ENCODE data around the gene OR13J1. TPM values are rescaled to one million over a fixed set of nuclear protein-coding genes. Genes with fewer than 3 reads are reported as not detected.

Gene OR13J1
- total RNA-seq, 3 donors from 2014 or later: not detected

GRCh38 chr9:35844628-35845270 is 25.5 kb downstream of the OR13J1 start:
- no peak for TF ChIP-seq POLR2A (IDR thresholded peaks at IDR 0.05)
- TF ChIP-seq POLR2AphosphoS5 (IDR thresholded peaks at IDR 0.05): no peak
- TF ChIP-seq CTCF (IDR thresholded peaks at IDR 0.05): no peak
- Histone ChIP-seq H3K4me1 (peaks cover 5 to 7% of the 10 kb centered on the region in 2 donors), H3K27ac (peak overlapping the region; percentile 53 to 68), H3K27me3 (no peaks in the 10 kb centered on the region), H3K36me3 (no peaks in the 10 kb centered on the region), H3K9me3 (no peaks in the 10 kb centered on the region), H3K4me3 (no peak overlapping the region)
- intact Hi-C loops (cut with DNase I; ENCODE audit: low total_unique reads): no loop called here
- peak in 1 of 2 donors; percentile 49 for DNase-seq (ENCODE audit: low spot score in 2 of 2)

- Histone ChIP-seq H3K4me1 (peaks cover 5 to 7% of the 10 kb centered on the region in 2 donors), H3K4me3 (no peak overlapping the region), H3K27me3 (no peaks in the 10 kb centered on the region), H3K36me3 (no peaks in the 10 kb centered on the region), H3K9me3 (no peaks in the 10 kb centered on the region), H3K27ac (no peak overlapping the region)
- no peak for TF ChIP-seq POLR2A (IDR thresholded peaks at IDR 0.05)
- no peak for TF ChIP-seq POLR2AphosphoS5 (IDR thresholded peaks at IDR 0.05)
- no peak for TF ChIP-seq CTCF (IDR thresholded peaks at IDR 0.05)
- no peak for DNase-seq (ENCODE audit: low spot score in 2 of 2)
- intact Hi-C loops (cut with DNase I; ENCODE audit: low total_unique reads): no loop called here
Observed at GRCh38 chr9:35842795-35843194, 27.4 kb downstream of the OR13J1 start.

- TF ChIP-seq POLR2A (IDR thresholded peaks at IDR 0.05) (no peak), POLR2AphosphoS5 (IDR thresholded peaks at IDR 0.05) (no peak), CTCF (IDR thresholded peaks at IDR 0.05) (no peak)
- H3K4me1 ChIP-seq: peaks cover 5 to 7% of the 10 kb centered on the region in 2 donors
- intact Hi-C loops (cut with DNase I; ENCODE audit: low total_unique reads): no loop called here
- H3K9me3 ChIP-seq: no peaks in the 10 kb centered on the region
- H3K27ac ChIP-seq: no peak overlapping the region
- no peak for DNase-seq (ENCODE audit: low spot score in 2 of 2)
- no peaks in the 10 kb centered on the region for H3K36me3 ChIP-seq
- no peak overlapping the region for H3K4me3 ChIP-seq
- H3K27me3 ChIP-seq: no peaks in the 10 kb centered on the region
Observed at GRCh38 chr9:35842020-35842745, 28.0 kb downstream of the OR13J1 start.

GRCh38 chr9:35841645-35841900 is 28.6 kb downstream of the OR13J1 start:
- no peak overlapping the region for H3K4me3 ChIP-seq
- no peak for DNase-seq (ENCODE audit: low spot score in 2 of 2)
- H3K36me3 ChIP-seq: no peaks in the 10 kb centered on the region
- TF ChIP-seq POLR2AphosphoS5 (IDR thresholded peaks at IDR 0.05) (no peak), CTCF (IDR thresholded peaks at IDR 0.05) (no peak), POLR2A (IDR thresholded peaks at IDR 0.05) (no peak)
- no peaks in the 10 kb centered on the region for H3K9me3 ChIP-seq
- H3K4me1 ChIP-seq: peaks cover 5 to 7% of the 10 kb centered on the region in 2 donors
- no peaks in the 10 kb centered on the region for H3K27me3 ChIP-seq
- no peak overlapping the region for H3K27ac ChIP-seq
- intact Hi-C loops (cut with DNase I; ENCODE audit: low total_unique reads): no loop called here

GRCh38 chr9:35840881-35841644 is 29.1 kb downstream of the OR13J1 start:
- H3K9me3 ChIP-seq: no peaks in the 10 kb centered on the region
- peaks cover 5 to 7% of the 10 kb centered on the region in 2 donors for H3K4me1 ChIP-seq
- intact Hi-C loops (cut with DNase I; ENCODE audit: low total_unique reads): no loop called here
- no peak overlapping the region for H3K4me3 ChIP-seq
- TF ChIP-seq CTCF (IDR thresholded peaks at IDR 0.05) (no peak), POLR2AphosphoS5 (IDR thresholded peaks at IDR 0.05) (no peak), POLR2A (IDR thresholded peaks at IDR 0.05) (no peak)
- no peak for DNase-seq (ENCODE audit: low spot score in 2 of 2)
- no peaks in the 10 kb centered on the region for H3K27me3 ChIP-seq
- no peak overlapping the region for H3K27ac ChIP-seq
- H3K36me3 ChIP-seq: no peaks in the 10 kb centered on the region

Measured in breast epithelium (tissue), 4 donors.